Karpas-422 (cell line): Measurements from ENCODE around the gene TMEM220. TPM values are rescaled to one million over a fixed set of nuclear protein-coding genes. Genes with fewer than 3 reads are reported as not detected.
A peak's percentile ranks its signal among the peaks of the same experiment; 100 is the strongest.

Experiments used
- DNase-seq: peaks from one replicate; pipeline ENCODE4 v3.0.0-alpha.2; 2015
- H2AFZ ChIP-seq: fragments of 200-600 bp; sonication (generic); 2 replicates; pipeline ENCODE4 v1.6.1; 2014; ENCODE audit warnings: antibody characterized with exemption, low read length, mixed read lengths
- H3K27ac ChIP-seq: fragments of 200-600 bp; sonication (generic); 2 replicates; pipeline ENCODE4 v1.5.1; 2014; ENCODE audit warnings: mild to moderate bottlenecking, low read length, moderate library complexity
- H3K27me3 ChIP-seq: fragments of 200-600 bp; sonication (generic); 2 replicates; pipeline ENCODE4 v1.6.1; 2014; ENCODE audit warnings: low read length, mixed read lengths
- H3K36me3 ChIP-seq: fragments of 200-600 bp; sonication (generic); 2 replicates; pipeline ENCODE4 v1.6.1; 2014; ENCODE audit warnings: low read length, mixed read lengths; ENCODE audit not compliant: insufficient read depth
- H3K4me1 ChIP-seq: fragments of 200-600 bp; sonication (generic); 2 replicates; pipeline ENCODE4 v1.6.1; 2014; ENCODE audit warnings: mild to moderate bottlenecking, low read length, mixed read lengths
- H3K4me2 ChIP-seq: fragments of 200-600 bp; sonication (generic); 2 replicates; pipeline ENCODE4 v1.6.1; 2014; ENCODE audit warnings: low read length, low read depth, mild to moderate bottlenecking; ENCODE audit not compliant: poor library complexity, severe bottlenecking
- H3K4me3 ChIP-seq: fragments of 200-600 bp; sonication (generic); 2 replicates; pipeline ENCODE4 v1.5.1; 2014; ENCODE audit warnings: mild to moderate bottlenecking, antibody characterized with exemption, low read length, mixed read lengths
- H3K79me2 ChIP-seq: fragments of 200-600 bp; sonication (generic); 2 replicates; pipeline ENCODE4 v1.6.1; 2014; ENCODE audit warnings: mild to moderate bottlenecking, low read length, mixed read lengths
- H3K9ac ChIP-seq: fragments of 200-600 bp; sonication (generic); 2 replicates; pipeline ENCODE4 v1.6.0; 2014; ENCODE audit warnings: low read length
- H3K9me2 ChIP-seq: fragments of 200-600 bp; sonication (generic), shearing (Covaris generic); replicated peaks from 2 replicates; pipeline ENCODE4 v1.6.0; 2014; ENCODE audit warnings: mild to moderate bottlenecking, low read length, moderate library complexity; ENCODE audit not compliant: insufficient read depth
- H3K9me3 ChIP-seq: fragments of 300-700, 200-600 bp; sonication (generic); 2 replicates; pipeline ENCODE4 v1.6.1; 2014; ENCODE audit warnings: low read length, mixed read lengths
- H4K20me1 ChIP-seq: fragments of 200-600 bp; sonication (generic); 2 replicates; pipeline ENCODE4 v1.6.1; 2014; ENCODE audit warnings: mild to moderate bottlenecking, antibody characterized with exemption, low read length, low read depth; ENCODE audit not compliant: insufficient read depth
- total RNA-seq: library from RNA; depleted of rRNA; stranded (reverse); fragments of >200 nt; shearing (Covaris generic); gene quantifications from 2 replicates; pipeline ENCODE4 v1.2.3, GENCODE V29; 2014; ENCODE audit warnings: low replicate concordance

Gene TMEM220
- total RNA-seq, 1 experiment from 2014 or later, result not detected

DNA sequence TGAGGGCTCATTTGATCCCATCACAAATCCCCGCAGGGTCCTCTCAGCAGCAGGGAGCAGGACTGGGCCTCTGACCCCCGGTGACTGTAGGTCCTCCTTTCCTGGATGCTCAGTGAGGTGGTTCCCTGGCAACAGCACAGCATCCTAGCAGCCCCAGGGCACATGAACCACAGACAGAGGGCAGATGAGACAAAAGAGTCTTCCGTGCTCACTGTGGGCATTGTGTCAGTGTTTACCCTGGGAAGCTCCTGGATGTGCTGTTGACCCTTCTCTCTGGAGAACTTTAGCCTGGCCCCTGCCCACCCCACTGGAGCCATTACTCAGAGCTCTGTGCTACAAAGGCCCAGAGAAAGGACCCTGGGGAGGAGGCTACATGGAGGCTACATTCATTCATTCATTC is 21.7 kb upstream of the TMEM220 start:
- DNase-seq, result no peak
- no peaks in the 10 kb centered on the region for H3K27me3 ChIP-seq

DNA sequence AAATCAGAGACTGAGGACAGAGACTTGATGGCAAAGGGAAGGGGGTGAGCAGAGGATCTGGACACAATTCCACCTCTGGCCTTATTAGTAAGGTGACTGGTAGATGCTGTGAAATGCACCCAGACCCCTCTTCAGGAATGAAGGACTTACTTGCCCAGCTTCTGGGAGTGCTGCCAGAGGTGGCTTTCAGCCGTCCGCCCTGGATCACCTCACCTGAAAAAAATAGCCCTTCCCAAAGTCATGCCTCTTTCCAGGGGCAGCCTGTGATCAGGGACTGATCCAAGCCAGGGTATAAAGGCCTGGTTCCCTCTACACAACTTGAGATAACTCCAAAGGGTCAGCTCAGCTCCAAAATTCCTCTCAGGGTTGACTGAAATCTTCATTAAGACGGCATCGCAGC is 20.4 kb upstream of the TMEM220 start:
- Histone ChIP-seq H3K9ac (no peak overlapping the region), H3K27me3 (no peaks in the 10 kb centered on the region), H3K79me2 (no peaks in the 10 kb centered on the region), H3K9me2 (no peaks in the 10 kb centered on the region), H4K20me1 (no peaks in the 10 kb centered on the region), H3K4me2 (no peak overlapping the region), H2AFZ (no peak overlapping the region), H3K9me3 (no peaks in the 10 kb centered on the region), H3K4me3 (no peak overlapping the region), H3K36me3 (no peaks in the 10 kb centered on the region), H3K27ac (no peak overlapping the region), H3K4me1 (no peaks in the 10 kb centered on the region)
- DNase-seq, result no peak

More for the DNA sequence above, 21.7 kb upstream of the TMEM220 start:
- no peak overlapping the region for H2AFZ ChIP-seq
- H3K9me3 ChIP-seq, result no peaks in the 10 kb centered on the region
- no peaks in the 10 kb centered on the region for H3K4me1 ChIP-seq
- H3K27ac ChIP-seq, result no peak overlapping the region
- H3K9me2 ChIP-seq, result no peaks in the 10 kb centered on the region
- no peaks in the 10 kb centered on the region for H3K36me3 ChIP-seq
- no peak overlapping the region for H3K9ac ChIP-seq
- no peak overlapping the region for H3K4me3 ChIP-seq
- no peaks in the 10 kb centered on the region for H3K79me2 ChIP-seq
- no peak overlapping the region for H3K4me2 ChIP-seq
- H4K20me1 ChIP-seq, result no peaks in the 10 kb centered on the region

DNA sequence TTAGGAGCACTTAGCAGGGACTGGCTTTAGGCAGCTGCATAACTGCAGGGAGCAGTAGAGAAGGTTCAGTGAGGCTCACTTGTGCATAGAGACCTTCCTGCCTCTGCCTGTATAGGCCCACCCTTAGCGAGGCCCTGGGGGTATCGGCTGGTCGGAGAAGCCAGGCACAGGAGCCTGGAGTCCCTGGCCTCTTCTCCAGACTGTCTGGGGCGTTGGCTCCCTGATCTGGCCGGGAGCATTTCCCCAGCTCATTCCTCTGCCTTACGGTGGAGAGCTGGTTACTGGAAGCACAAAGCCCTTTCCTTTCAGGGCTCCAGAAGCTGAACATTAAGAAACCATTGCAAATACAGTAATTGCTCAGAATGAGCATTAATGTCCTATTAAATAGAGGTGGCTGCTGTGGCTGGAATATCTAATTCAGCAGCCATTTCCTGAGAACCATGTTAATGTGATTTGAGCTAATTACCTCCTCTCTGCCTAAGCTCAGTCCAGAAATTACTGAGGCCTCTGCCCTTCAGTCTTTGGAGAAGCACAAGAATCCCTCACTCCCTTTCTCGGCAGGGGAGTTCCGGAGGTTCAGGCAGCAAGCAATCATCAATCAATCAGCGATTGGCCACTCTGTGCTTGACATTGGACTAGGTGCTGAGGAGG is 18.8 kb upstream of the TMEM220 start:
- Histone ChIP-seq H3K4me3 (no peak overlapping the region), H3K9me2 (no peaks in the 10 kb centered on the region), H3K79me2 (no peaks in the 10 kb centered on the region), H3K9ac (no peak overlapping the region), H3K27ac (no peak overlapping the region), H3K36me3 (no peaks in the 10 kb centered on the region), H4K20me1 (no peaks in the 10 kb centered on the region), H2AFZ (no peak overlapping the region), H3K9me3 (no peaks in the 10 kb centered on the region), H3K27me3 (no peaks in the 10 kb centered on the region), H3K4me1 (no peaks in the 10 kb centered on the region), H3K4me2 (no peak overlapping the region)
- no peak for DNase-seq

DNA sequence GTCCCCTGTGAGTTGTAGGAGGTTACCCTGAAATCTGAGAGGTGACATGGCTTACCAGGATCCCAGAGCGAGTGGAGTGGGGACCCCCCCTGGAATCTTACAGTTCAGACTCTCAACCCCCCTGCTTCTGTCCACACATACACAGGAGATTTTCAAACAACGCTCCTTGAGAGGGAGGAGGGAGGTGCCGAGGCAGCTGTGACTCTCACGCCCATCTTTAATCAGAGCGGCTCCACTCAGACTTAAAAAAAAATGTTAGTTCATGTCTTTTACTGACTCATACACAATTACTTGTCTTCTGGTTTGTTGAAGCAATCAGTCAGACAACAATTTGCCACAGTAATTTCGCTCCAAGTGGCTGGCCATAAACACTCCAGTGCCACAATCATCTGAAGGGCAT is 15.4 kb upstream of the TMEM220 start:
- Histone ChIP-seq H3K4me3 (no peak overlapping the region), H3K27ac (no peak overlapping the region)
- peak; percentile 21 for DNase-seq

DNA sequence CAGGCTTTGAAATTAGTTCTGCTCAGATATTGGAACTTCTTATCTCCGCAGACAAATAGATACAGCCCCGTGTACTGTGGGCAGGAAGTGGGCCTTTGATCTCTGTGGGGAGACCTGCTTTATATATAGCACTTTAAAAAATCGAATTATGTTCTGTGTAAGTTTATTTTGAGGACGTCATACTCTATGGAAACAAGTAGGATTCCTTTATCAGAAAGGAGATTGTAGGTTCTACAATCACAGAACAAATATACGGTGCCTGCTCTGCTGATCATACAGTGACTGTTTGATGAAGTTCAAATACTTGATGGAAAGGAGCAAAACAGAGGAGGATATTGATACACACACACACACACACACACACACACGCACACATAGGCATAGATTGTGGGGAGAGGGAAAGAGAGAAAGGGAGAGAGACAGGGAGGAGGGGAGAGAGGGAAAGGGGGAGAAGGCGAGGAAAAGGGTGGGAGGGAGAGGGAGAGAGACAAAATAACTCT is 14.7 kb upstream of the TMEM220 start:
- no peaks in the 10 kb centered on the region for H4K20me1 ChIP-seq
- H3K9me2 ChIP-seq, result no peaks in the 10 kb centered on the region
- DNase-seq, result peak; percentile 11
- H3K4me1 ChIP-seq, result no peaks in the 10 kb centered on the region
- H3K36me3 ChIP-seq, result no peaks in the 10 kb centered on the region
- H3K4me3 ChIP-seq, result no peak overlapping the region
- H3K27me3 ChIP-seq, result no peaks in the 10 kb centered on the region
- no peaks in the 10 kb centered on the region for H3K79me2 ChIP-seq
- no peak overlapping the region for H3K9ac ChIP-seq
- no peak overlapping the region for H3K27ac ChIP-seq
- no peaks in the 10 kb centered on the region for H3K9me3 ChIP-seq
- no peak overlapping the region for H3K4me2 ChIP-seq
- H2AFZ ChIP-seq, result no peak overlapping the region

More for the DNA sequence above, 15.4 kb upstream of the TMEM220 start:
- no peak overlapping the region for H3K9ac ChIP-seq
- H3K79me2 ChIP-seq, result no peaks in the 10 kb centered on the region
- H3K27me3 ChIP-seq, result no peaks in the 10 kb centered on the region
- no peaks in the 10 kb centered on the region for H3K4me1 ChIP-seq
- no peaks in the 10 kb centered on the region for H3K9me3 ChIP-seq
- no peak overlapping the region for H3K4me2 ChIP-seq
- no peaks in the 10 kb centered on the region for H3K9me2 ChIP-seq
- H4K20me1 ChIP-seq, result no peaks in the 10 kb centered on the region
- no peak overlapping the region for H2AFZ ChIP-seq
- no peaks in the 10 kb centered on the region for H3K36me3 ChIP-seq

DNA sequence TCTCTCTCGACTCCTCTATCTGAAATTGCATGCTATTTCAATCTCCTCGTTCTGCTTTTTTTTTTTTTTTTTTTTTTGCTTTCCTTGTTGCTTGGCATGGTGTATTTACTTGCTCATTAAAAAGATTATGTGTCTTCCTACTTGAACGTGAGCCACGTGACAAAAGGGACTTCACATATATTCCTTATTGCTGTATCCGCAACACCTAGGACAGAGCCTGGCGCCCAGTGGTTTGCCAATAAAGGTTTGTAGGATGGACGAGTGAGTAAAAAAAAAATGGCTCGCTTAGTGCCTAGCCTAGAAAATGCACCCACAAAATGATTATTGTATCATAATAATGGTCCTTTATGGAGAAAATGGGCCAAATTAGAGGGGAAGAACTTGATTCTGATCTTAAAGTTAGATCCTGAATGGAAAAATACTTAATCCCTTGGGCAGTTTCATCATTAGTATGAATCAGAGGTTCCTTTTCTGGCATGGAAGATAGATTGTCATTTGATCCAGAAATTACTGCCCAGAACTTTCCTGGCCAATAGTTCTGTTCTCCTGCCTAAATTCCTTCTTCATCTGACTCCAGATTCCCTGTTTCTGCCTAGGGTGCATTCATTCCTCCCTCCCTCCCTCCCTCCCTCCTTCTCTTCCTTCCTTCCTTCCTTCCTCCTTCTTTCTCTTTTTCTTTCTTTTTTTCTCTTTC is 13.6 kb upstream of the TMEM220 start:
- peak; percentile 2 for DNase-seq

DNA sequence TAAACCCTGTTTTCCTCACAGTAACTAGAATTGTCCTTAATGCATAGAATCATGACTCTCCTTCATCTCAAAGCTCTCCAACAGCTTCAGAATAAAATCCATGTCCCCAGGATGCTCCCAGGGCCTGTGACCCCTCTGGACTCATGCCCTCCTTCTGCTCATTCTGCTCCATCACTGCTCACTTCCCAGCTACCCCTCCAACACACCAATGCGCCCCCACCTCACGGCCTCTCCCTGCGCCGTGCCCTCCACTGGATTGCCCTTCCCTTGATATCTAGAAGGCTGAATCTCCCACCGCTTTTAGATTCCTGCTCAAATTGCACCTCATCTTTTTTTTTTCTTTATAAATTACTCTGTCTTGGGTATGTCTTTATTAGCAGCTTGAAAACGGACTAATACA is 12.6 kb upstream of the TMEM220 start:
- Histone ChIP-seq H3K9ac (no peak overlapping the region), H2AFZ (no peak overlapping the region), H3K9me3 (no peaks in the 10 kb centered on the region), H3K27ac (no peak overlapping the region), H3K79me2 (no peaks in the 10 kb centered on the region), H3K9me2 (no peaks in the 10 kb centered on the region), H4K20me1 (no peaks in the 10 kb centered on the region), H3K4me1 (no peaks in the 10 kb centered on the region), H3K36me3 (no peaks in the 10 kb centered on the region), H3K27me3 (no peaks in the 10 kb centered on the region), H3K4me3 (no peak overlapping the region), H3K4me2 (no peak overlapping the region)
- DNase-seq, result no peak

More for the DNA sequence above, 13.6 kb upstream of the TMEM220 start:
- Histone ChIP-seq H3K27ac (no peak overlapping the region), H3K4me3 (no peak overlapping the region), H3K4me2 (no peak overlapping the region), H3K4me1 (no peaks in the 10 kb centered on the region), H4K20me1 (no peaks in the 10 kb centered on the region), H3K9ac (no peak overlapping the region), H3K27me3 (no peaks in the 10 kb centered on the region), H3K36me3 (no peaks in the 10 kb centered on the region), H3K9me2 (no peaks in the 10 kb centered on the region), H3K79me2 (no peaks in the 10 kb centered on the region), H3K9me3 (no peaks in the 10 kb centered on the region), H2AFZ (no peak overlapping the region)

DNA sequence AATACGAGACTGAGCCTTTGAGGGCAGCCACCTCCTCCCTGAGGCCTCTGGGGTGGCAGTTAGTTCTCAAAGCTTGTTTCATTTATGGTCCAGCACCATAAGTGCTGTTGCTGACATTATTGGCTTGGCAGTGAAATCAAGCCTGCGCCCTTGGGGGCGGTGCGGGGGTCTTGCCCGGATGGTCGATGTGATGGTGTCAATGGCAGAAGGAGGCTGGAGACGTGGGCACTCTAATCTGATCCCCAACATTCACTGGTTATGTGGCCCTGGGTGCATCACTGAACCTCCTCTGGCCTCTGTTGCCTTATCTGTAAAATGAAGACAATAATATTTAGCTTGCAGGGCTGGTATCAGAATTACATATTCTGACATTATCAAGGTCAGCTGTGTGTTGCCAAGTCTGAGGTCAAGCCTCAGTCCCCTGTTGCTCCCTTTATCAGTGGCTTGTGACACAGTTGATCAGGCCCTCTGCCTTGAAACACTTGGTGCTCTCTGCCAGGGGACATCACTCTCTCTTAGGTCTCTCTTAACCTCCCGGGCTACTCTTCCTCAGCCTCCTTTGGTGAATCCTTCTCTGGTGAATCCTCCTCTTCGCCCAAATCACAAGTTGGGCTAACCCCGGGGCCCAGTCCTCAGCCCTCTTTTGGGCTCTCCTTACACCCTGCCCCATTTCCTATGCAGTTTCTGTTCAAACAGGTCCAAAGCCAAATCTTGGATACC is 11.8 kb upstream of the TMEM220 start:
- H2AFZ ChIP-seq, result no peak overlapping the region
- no peak overlapping the region for H3K27ac ChIP-seq
- DNase-seq, result peak; percentile 21
- no peaks in the 10 kb centered on the region for H3K4me1 ChIP-seq
- H3K9me2 ChIP-seq, result no peaks in the 10 kb centered on the region
- no peaks in the 10 kb centered on the region for H3K36me3 ChIP-seq
- no peak overlapping the region for H3K4me2 ChIP-seq
- H3K9ac ChIP-seq, result no peak overlapping the region
- no peaks in the 10 kb centered on the region for H3K9me3 ChIP-seq
- H4K20me1 ChIP-seq, result no peaks in the 10 kb centered on the region
- H3K4me3 ChIP-seq, result no peak overlapping the region
- H3K79me2 ChIP-seq, result no peaks in the 10 kb centered on the region
- H3K27me3 ChIP-seq, result no peaks in the 10 kb centered on the region
